HG02884 (cell line): Measurements from ENCODE around the gene FAHD2B.
"Not testable (repeated sequence)": the region's sequence is repeated elsewhere in the genome, so short reads cannot be mapped to it uniquely, and the experiment has no call there.

Source experiments
- ATAC-seq: cut with Tn5 transposase; IDR thresholded peaks from one replicate; pipeline ENCODE4 v1.9.1; 2021; ENCODE audit warnings: mild to moderate bottlenecking, moderate library complexity; ENCODE audit not compliant: unreplicated experiment

The FAHD2B gene

GRCh38 chr2:97068722-97069121 lies 26.0 kb downstream of the FAHD2B start:
- ATAC-seq, result not testable (repeated sequence)

DNA sequence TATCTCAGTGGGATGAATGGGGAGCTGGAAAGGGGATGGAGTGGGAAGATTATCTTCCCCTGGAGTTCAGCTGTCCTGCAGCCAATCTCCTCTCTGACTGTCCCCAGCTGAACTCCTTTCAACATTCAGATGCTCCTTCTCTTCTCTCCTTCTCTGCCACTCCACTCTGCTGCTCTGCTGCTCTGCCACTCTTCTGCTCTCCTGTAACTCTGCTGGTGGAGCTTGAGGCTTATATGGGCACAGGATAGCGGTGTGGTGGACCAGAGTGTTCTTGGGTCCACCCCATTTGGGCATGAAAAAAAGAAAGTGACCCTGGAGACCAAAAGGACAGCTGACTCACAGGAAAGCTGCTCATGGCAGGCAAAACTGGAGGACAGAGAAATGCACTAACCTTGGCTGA lies 26.6 kb downstream of the FAHD2B start:
- ATAC-seq, result no peak

- ATAC-seq, result no peak
These were observed 27.2 kb downstream of the FAHD2B start for GRCh38 chr2:97067279-97068004.

- ATAC-seq, result not testable (repeated sequence)
These were observed 28.7 kb downstream of the FAHD2B start for GRCh38 chr2:97066030-97066429.

DNA sequence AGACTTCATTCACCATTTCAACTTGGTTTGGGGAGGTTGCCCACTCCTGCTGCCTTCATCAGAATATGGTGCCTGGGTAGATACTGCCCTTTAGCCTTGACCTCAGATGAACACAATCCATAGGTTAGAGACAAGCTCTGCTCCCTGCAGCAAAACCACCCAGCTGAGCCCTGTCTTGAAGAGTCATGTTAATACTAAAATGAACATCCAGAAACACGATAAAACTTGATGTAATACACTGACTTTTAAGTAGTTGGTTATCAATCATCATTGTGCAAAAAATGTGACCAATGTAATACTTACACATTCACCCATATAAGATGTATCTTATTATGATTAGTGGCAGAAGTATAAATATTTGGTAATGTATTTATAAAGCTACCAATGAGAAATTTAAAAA lies 32.7 kb downstream of the FAHD2B start:
- not testable (repeated sequence) for ATAC-seq

DNA sequence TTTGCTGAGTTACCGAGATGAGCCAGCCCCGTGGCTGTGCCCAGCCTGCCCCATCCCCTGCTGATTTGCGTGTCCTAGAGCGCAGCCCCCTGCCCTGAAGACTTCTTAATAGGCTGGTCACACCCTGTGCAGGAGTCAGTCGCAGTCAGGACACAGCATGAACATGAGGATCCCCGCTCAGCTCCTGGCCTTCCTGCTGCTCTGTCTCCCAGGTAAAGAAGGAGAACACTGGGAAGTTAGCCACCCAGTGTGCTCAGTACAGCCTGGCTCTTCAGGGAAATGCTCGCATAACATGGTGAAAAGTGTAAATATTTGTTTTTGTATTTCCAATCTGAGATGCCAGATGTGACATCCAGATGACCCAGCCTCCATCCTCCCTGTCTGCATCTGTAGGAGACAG lies 34.9 kb downstream of the FAHD2B start:
- ATAC-seq, result not testable (repeated sequence)

DNA sequence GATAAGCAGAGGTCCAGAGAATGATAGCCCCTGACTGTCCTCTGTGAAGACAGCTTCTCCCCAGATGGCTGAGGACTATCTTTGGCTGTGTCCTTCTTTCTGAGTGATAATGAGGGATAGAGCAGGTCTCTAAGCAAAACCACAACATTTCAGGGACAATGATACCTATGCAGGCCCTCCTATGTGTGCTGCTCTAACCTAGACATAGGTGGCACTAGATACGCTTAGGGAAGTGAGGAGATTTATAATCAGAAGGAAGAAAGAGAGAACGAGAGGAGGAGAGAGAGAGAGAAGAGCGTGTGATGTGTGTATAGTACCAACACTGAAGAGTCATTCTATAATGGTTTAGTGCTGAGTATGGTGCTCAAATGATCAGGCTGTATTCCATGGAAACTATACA lies 38.5 kb downstream of the FAHD2B start:
- not testable (repeated sequence) for ATAC-seq

GRCh38 chr2:97050032-97050431 lies 44.6 kb downstream of the FAHD2B start:
- not testable (repeated sequence) for ATAC-seq

DNA sequence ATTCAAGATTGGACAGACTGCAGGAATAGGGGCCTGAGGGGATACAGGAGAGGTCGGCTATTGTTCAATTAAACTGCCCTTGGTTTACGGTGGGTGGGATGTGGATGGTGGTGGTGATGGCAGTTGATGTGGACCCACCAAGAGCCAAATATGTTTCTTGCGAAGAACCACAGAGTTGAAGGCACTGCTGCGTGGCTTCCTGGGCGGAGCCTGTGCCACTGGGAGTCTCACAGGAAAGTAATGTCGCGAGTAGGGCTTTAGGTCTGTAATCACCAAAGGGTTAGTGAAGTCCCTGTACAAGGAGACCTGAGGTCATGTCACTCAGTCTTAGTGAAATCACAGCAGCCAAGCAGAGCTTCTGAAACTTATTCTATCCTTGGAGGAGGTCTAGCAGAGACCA lies 46.2 kb downstream of the FAHD2B start:
- not testable (repeated sequence) for ATAC-seq

DNA sequence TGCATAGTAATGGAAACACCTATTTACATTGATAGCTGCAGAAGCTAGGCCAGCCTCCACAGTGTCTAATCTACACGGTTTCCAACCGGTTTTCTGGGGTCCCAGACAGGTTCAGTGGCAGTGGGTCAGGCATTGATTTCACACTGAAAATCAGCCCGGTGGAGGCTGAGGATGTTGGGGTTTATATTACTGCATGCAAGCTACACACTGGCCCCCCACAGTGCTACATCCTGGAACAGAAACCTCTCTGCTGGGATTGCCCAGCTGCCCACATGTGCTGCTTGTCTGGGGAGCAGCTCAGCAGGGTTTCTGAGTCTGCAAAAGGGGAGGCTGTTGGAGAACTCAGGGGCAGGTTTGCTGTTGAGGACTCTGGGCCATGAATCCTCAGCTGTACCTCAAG lies 48.0 kb downstream of the FAHD2B start:
- not testable (repeated sequence) for ATAC-seq

DNA sequence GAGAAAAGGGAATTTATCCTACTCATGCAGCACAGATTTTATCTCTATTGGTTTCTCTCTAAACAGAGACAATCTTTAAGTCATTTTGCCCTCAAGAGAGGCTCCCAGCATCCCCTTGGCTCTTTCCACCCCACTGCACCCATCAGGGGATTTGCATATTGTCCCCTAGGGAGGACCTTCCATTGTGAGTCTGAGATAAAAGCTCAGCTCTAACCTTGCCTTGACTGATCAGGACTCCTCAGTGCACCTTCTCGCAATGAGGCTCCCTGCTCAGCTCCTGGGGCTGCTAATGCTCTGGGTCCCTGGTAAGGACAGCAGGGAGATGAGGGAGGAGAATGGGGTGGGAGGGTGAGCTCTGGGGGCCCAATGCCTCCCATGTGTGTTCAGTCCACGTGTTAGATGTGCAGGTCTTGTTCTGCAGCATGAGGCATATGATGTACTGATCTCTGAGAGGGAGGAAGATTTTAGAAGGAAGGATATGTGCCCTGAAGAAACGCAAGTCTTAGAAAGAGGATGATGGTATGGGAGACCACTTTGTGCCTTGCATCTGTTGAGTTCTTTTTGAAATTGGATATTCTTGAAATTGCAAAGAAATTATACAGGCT lies 48.7 kb downstream of the FAHD2B start:
- ATAC-seq, result not testable (repeated sequence)
